GM19035 (cell line): ENCODE results near the gene KIF12.
"Not testable (repeated sequence)": the region's sequence is repeated elsewhere in the genome, so short reads cannot be mapped to it uniquely, and the experiment has no call there.

Source experiments
- ATAC-seq: cut with Tn5 transposase; IDR thresholded peaks from one replicate; pipeline ENCODE4 v1.9.1; 2021; ENCODE audit not compliant: unreplicated experiment

KIF12 gene

DNA sequence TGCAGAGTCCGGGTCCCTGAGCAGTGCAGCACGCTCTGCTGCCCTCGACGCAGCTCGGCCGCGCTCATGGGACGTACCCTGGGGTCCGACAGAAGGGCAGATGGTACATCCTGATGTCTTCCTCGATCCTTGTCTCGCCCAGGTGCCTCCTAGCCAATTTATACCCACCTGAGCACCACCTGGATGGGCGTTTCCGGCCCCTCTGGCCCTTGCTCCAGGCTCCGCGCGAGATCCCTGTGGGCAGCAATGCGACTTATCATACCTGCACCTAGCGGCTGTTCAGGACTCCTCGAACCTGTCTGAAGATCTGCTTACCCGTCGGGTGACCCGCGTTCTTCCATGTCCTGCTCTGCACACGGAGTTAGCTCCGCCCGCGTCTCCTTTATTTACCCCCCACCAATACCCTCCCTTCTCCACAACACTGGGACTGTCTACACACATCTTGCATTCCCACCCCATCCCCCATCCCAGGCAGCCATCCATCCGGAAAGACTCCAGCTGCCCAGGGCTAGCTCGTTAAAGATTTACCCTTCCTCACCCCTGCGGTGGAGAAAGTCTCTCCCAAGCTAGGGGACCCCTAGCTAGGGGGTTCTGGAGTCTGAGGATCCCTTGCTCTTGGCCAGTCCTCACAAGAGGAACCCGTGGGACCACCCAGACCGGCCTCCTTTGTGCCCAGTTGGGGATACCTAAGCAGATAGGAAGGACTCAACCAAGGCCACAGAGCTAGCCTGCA is at the start of gene KIF12:
Gene KIF12 (minus strand): TSS at position 357 of the 733 bp plus-strand sequence. CDS start 16 bp downstream, at position 341.
- no peak for ATAC-seq

DNA sequence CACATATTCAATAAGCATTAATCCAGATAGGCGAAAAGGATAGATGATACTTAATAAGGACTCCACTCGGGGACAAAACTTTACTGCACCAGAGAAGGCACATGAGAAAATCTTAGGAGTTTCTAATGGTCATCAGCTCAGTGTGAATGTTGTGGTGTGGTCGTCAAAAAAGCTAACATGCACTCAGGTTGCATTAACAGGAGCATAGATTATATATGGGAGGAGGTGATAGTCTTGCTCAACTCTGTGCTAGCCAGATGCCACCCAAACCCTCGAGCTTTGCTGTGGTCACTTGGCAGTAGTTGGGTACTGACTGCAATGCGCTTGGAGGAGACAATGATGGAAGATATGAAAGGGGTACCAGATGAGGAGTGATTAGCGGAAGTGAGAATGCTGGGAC is 47.6 kb upstream of the KIF12 start:
- ATAC-seq = no peak

DNA sequence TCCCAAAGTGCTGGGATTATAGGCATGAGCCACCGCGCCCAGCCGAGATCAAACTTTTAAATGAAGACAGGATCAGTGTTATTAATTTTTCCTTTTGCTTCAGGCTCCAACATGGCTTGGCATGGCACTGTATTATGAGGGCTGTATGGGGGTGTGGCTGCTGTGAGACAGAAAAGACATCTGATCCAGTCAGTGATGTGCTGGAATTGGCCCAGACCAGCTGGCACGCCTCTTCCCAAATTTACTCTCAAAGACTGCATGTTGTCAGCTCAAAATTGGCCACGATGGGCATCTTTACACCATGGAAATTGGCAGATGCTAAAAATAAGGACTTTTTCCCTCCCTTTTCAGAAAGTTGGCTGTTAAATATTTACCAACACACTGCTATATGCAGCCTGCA is 44.1 kb upstream of the KIF12 start:
- ATAC-seq = no peak

DNA sequence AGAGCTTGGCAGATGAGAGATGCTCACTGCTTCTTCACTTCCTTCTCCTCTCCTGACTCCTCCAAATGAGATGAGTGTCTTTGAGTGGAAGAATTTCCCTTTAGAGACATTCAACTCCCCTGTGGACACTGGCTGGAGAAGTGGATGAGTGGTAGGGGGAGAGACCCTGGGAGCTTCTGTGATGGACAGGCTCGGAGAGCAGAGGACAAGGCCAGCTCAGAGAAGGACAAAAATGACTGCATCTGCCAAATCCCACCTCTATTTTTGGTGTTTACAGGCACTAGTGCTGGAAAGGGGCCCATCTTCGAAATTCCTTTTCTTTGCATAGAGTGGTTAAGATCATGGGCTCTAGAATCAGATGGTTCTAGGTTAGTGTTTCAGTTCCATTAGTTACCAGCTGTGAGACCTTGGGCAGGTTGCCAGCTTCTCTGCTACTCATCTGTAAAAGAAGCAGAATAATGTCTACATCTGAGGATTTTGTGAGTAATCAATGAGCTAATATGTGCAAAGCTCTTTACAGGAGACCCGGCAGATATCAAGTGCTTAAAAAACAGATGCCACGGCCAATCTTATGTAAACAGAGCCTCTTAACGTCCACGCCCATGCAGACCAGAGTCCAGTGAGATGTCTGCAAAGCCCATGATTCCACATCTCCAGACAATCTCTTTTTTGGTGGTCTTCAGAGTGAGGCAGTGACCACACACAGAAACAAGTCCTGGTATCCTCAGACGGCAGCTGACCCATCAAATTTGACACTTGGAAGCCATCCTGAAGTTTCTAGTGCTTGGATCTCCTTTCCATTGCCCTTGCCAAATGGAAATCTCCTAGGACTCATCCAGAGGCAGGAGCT is 42.7 kb upstream of the KIF12 start:
- no peak for ATAC-seq

DNA sequence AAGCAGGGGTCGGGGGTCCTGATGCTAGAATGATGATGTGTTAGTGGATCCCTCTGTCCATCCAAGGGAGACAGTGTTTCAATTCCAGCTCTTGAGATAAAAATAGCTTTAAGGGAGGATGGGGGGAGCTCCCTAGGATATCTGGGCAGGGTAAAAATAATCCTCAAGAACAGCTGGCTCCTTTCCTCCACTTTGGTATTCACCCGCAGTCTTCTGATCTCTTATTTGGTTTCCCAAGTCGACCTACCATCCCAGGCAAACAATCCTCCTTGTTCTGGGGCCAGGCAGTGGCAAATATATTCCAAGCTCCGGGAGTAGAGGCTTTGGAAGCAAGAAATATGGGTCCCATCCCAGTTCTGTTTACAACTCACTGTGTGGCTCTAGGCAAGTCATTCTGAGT is 41.8 kb upstream of the KIF12 start:
- ATAC-seq = no peak

DNA sequence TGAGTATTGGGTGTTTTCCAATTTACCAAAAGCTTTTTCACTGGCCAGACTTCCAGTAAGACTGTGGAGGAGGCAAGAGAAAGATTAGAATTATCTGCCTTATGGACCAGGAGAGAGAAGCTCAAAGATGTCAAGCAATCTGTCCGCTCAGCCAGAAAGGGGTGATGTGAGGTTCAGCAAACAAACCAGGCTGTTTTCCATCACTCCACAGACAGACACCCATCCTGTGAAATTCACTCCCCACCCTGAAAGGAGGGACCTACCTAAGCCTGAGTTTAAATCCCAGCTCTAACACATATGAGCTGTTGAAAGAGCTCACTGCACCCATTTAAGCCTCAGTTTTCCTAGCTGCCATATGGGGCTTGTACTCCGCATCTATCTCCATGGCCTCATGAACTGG is 41.3 kb upstream of the KIF12 start:
- no peak for ATAC-seq

DNA sequence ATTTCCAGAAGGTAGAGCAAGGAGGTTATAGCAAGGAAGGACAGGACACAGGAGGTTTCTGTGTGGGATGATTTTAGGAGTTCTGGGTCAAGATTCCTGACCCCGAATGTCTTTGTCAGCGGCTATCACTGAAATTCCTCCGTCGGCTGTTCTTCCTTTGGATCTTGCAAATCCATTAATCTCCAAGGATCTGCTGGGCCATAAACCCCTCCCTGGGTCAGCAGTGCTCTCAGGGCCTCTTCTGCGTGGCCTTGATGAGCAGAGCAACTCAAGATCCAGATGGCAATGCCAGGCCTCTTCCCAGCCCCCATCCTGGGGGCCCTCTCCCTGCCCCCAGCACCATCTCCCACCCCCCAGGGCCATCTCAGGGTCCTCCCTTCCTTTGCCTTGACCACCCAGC is 40.0 kb upstream of the KIF12 start:
- ATAC-seq = no peak

DNA sequence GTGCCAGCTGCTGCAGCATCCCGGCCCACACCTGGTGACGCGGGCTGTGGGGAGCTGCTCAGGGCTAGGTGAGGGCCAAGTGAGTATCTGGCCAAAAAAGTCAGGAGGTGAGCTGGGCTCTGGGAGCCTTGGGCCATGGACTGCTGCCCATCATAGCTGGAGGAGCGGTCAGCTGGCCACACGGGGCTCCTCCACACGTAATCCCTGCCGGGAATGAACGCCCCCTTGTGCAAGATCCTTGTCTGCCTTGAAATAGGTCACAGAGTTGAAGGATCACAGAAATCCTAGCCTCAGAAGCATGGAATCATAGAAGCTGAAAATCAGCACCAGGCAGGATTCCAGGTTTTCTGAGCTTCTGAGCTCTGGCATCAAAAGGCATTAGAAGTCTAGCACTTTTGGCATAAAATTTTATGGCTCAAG is 39.5 kb upstream of the KIF12 start:
- no peak for ATAC-seq

DNA sequence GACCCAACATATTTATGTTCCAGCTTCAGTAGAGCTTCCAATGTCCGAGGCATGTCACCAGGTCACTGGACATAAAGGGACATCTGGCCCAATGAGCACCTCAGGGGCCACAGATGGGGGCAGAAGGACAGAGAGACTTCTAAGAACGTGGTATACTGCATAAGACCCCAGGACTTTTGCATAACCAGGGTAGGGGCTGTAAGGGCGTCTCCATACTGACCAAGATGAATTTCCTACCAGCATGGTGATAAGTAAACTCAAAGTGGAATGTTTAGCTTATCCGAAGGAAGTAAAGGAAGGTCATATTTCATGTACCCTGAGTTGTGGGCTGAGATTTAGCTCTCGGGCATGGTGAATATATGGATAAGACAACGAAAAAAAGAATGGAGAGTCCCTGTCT is 38.7 kb upstream of the KIF12 start:
- no peak for ATAC-seq

DNA sequence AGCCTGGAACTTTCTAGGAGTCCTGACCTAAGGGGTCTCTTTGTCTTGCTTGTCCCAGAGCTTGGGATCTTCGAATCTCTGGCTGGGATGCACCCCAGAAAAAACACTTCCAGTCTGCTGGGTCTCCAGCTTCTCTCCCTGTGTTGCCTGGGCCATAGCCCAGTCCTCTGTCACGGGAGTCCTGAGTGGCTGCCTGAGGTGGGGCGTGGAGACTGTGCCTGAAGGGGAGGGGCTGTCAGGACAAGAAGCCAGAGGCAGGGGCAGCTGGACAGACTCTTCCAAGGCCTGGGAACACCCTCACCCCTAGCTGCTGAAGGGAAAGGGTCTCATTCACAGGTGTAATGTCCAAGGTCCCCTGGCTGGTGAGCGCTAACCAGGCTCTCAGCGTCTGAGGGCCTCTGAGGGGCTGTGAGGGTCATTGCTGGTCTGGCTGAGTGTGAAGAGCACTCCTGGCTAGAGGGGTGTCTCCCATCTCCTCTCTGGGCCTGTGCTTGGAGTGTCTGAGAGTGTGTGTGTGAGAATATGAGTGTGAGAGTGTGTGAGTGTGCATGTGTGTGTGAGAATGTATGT is 35.8 kb upstream of the KIF12 start:
- no peak for ATAC-seq

DNA sequence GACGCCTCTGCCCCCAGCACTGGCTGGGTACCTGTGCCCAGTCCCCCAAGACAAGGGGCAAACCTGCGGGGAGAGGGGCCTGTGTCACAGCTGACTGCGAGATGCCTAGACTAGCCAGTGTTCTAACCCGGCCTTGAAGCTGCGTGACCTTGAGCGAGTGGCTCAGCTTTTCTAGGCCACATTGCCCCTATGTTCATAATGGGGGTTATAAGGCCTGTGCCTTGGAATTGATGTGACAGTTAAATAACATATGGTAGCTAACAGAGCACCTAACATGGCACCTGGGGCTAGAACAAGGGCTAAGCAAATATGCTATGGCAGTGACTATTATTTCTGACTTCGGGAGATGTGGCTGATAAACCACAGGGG is 33.4 kb upstream of the KIF12 start:
- no peak for ATAC-seq

DNA sequence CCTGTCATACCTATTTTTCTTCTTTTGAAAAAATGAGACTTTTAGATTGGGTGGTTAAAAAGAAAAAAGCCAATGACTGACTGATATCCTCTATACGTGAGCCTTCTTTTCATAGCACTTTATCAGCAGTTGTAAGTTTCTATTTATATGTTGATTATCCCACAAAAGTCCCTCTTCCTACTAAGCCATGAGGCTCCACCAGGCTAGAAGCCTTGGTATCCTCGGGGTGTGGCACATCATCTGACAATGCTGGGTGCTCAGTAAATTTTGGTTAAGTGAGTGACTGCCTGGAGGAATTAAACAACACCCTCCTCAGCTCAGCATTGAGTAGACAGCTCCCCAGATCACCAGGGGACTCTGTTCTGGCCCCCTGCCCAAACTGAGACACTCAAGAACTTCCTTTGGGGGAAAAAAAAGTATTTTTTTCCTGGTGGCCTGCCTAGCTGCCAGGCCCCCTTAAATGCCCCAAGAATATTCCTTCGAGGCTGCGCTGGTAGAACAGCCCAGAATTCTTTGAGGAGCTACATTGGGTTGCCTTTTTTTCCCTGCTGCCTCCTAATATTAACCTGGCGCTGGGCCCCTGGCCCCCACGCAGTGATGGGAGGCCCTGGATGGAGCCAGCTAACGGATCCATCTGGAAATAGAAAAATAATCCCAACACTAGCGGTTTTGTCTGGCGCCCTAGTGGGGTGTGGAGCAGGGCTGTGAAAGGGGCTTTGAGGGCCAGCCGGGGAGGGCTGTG is 32.9 kb upstream of the KIF12 start:
- ATAC-seq = no peak

DNA sequence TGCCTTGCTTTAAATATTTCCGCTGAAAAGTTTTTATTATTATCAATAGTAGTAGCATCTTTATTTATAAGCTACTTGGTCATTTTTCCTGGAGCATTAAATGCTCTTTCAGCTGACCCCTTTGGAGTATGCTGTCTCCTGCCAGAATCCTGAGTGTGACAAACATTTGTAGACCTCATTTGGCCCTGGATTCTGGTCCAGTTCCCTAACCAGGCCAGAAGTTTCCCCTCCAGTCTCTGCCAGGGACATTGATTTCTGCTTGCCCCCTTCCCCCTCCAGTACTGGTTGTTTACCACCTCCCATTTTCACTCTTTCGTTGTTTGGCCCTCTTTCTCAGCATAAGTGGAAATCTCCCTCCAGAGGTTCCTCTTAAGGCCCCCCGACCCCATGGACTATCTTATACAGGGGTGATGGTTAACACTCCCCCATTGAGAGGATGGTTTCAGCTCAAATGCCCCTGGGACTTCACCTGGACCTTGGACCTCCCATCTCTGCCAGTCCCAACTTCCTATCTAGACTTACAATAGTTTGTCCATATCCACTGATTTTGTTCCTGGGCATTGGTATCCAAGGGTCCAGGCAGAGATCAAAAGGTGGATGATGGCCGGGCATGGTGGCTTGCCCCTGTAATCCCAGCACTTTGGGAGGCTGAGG is 31.7 kb upstream of the KIF12 start:
- ATAC-seq = no peak

DNA sequence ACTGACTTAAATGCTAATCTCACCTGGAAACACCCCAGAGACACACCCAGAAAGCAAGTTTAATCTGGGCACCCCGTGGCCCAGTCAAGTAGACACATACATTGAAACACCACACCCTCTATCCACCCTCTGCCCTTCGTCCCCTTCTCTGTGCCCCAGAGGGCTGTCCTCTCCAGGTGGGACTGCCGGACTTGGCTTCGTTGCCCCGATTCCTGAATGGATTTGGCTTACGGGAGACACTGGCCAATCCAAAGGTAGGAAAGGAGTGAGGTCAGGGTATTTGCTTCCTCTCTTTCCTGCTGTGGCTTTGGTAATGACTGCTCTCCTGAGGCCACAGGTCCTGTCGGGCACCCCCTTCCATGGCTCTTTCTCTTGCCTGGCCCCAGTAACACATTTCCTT is 31.0 kb upstream of the KIF12 start:
- no peak for ATAC-seq

DNA sequence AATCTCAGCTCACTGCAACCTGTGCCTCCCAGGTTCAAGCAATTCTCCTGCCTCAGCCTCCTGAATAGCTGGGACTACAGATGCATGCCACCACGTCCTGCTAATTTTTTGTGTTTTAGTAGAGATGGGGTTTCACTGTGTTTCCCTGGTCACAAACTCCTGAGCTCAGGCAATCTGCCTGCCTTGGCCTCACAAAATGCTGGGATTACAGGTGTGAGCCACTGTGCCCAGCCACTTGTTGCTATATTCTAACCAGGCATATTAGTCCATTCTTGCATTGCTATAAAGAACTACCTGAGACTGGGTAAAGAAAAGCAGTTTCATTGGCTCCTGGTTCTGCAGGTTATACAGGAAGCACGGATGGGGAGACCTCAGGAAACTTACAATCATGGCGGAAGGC is 29.7 kb upstream of the KIF12 start:
- ATAC-seq = not testable (repeated sequence)

DNA sequence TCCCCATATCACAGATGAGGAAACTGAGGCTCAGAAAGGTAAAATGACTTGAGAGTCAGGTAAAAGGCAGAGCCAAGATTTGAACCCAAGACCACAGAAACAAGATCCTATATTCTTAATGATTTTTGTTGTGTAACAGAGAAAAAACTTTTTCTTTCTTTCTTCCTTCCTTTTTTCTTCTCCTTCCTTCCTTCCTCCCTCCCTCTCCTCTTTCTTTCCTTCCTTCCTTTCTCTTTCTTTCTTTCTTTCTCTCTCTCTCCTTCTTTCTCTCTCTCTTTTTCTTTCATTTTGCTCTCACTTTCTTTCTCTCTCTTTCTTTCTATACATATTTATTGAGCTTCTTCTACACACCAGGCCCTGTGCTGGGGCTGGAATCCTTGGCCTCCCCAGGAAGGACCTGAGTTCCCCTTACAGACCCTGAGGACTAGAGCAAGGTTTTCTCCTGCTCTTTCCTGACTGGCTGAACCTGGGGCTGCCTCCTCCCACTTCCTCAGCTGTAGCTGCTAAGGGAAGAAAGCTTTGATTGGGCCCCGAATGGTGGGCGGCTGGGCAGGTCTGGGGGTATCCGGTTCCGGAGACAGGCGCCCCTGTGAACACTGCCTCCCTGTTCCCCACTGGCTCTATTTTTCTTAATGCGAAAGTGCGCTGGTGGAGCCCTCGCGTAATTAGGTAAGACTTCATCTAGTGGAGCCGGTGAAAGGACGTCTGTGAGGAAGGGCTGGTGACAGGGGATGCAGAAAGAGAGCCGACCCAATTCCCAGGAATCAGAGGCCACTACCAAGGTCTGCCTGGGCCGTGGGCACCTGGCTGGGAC is 27.4 kb upstream of the KIF12 start:
- no peak for ATAC-seq

DNA sequence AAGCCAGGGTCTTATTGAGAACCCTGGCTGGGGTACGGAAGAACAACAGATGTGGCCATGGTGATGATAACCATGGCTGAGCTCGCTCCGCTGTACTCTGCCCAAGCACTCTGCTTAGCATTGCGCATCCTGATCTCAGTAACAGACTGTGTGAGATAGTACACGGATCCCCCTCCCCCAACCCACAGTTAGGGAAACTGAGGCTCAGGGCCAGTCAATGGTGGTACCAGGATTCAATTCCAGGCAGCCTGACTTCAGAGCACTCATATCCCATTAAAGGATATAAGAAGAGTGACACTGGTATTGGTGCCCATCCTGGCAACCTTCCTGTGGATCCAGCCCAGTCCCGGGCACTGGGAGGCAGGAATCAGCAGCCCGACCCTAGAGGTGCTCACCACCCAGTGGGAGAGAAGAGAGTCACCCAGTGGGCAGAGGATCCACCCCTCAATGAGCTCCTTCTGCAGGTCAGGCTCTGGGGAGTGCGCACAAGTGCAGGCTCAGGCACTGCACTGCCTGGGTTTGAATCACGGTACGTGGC is 26.5 kb upstream of the KIF12 start:
- no peak for ATAC-seq

DNA sequence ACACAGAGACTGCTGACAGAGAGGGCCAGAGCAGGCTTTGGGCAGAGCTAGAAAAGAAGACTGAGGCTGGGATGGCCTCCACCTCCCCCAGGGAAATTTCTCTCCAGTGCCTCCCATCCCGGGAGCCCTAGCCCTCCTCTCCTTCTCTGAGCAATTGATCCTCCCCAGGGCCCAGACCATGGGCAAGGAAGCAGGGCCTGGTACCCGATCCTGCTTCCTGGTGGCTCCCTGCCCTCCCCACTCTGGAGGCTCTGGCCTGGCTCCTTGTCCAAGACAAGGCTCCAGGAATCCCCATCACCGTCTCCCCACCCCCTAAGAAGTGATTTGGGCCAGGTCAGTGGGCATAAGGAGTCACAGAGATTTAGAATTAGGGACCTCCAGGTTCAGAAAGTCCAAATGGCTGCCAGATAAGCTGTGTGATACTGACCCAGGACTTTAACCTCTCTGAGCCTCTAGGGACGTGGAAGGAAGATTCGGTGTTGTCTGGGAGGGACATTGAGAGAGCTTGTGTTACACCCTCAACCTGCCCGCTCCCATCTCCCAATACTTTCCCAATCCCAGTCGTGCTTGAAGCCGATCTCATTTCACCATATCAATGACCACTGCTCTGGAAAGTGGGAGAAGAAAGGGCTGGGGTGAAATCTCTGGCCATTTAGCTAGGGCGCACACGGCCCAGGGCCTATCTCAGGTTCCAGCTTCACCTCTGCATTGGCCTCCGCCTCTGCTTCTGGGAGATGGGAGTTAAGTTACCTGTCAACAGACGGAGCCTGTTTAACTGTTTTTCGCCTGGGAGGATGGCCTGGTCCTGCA is 25.8 kb upstream of the KIF12 start:
- ATAC-seq = no peak

DNA sequence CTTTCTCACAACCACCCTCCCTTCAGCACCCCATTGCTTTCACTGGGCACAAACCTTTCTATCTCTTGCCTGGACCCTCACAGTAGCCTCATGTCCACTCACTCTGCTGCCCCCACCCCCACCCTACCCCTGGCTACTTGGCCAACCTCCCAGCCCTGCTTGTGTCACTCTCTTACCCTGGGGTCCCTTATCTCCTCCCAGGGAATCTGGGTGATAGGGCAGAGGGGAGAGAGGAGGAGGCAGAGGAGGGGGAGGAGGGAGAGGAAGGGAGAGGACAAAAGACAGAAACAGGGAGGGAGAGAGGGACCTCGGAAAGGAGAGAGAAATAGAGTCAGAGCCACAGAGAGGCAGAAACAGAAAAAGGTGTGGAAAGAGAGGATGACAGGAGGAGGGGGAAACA is 25.0 kb upstream of the KIF12 start:
- ATAC-seq = no peak
